Prostate gland (tissue), 2 donors: ENCODE measurements around the gene DDO. TPM values are rescaled to one million over a fixed set of nuclear protein-coding genes. Genes with fewer than 3 reads are reported as not detected.

Experiments used
- DNase-seq: peaks from one replicate; pipeline ENCODE4 v3.0.0-alpha.2; 2019; ENCODE audit warnings: low spot score
- H3K27ac ChIP-seq, 2 donors: fragments of 200-600 bp; sonication (generic); 2 replicates each; pipeline ENCODE4 v1.5.1; 2017 to 2019
- H3K27me3 ChIP-seq: fragments of 200-600 bp; sonication (generic); replicated peaks from 2 replicates; pipeline ENCODE4 v1.5.1; 2019; ENCODE audit not compliant: insufficient read depth
- H3K36me3 ChIP-seq, 2 donors: fragments of 200-600 bp; sonication (generic); 1 replicate in 1 of 2; 2 replicates in 1 of 2; pipeline versions ENCODE4 v1.5.1 to v1.8.1; 2017 to 2019
- H3K4me1 ChIP-seq: fragments of 200-600 bp; sonication (generic); replicated peaks from 2 replicates; pipeline ENCODE4 v1.5.1; 2019
- H3K4me3 ChIP-seq, 2 donors: fragments of 200-600 bp; sonication (generic); 2 replicates each; pipeline ENCODE4 v1.5.1; 2017 to 2019
- H3K9me3 ChIP-seq: fragments of 200-600 bp; sonication (generic); 2 replicates; pipeline ENCODE4 v1.5.1; 2017
- CTCF ChIP-seq, 4 experiments: fragments of 200-600 bp in 2 of 4; fragments of 450-650 bp in 2 of 4; sonication (generic) in 2 of 4; IDR thresholded peaks; 1 replicate in 3 of 4; 2 replicates in 1 of 4; pipeline ENCODE4 v1.5.1; 2016 to 2019; ENCODE audit warnings: antibody characterized with exemption in 4 of 4, mild to moderate bottlenecking in 2 of 4, moderate library complexity in 2 of 4
- POLR2A ChIP-seq: fragments of 450-650 bp; IDR thresholded peaks from one replicate; pipeline ENCODE4 v1.6.1; 2016; ENCODE audit warnings: antibody characterized with exemption, mild to moderate bottlenecking
- POLR2AphosphoS5 ChIP-seq: sonication (generic); formaldehyde crosslinking; IDR thresholded peaks from one replicate; pipeline ENCODE4 v1.6.1; 2017; ENCODE audit warnings: antibody characterized with exemption
- WGBS: methylation state at CpG from one replicate; pipeline ENCODE4 v1.1.5; 2018; 5-methylcytosine and 5-hydroxymethylcytosine counted together
- intact Hi-C: fragments of 100-400 bp; cut with DNase I; formaldehyde crosslinking; loops from one replicate; pipeline ENCODE4 v1.14.2; 2022
- total RNA-seq, 2 donors: library from RNA; depleted of rRNA; stranded (reverse); fragments of >200 nt; gene quantifications; one replicate each; pipeline ENCODE4 v1.1.0, GENCODE V29; 2016

DDO gene
- 1 to 10 TPM in 1 of 2 donors, under 1 TPM in 1; 0.41 to 2.1 TPM for total RNA-seq

GRCh38 chr6:110415086-110415916, at the start of gene DDO:
Gene DDO, minus strand, starts transcription at chr6:110415575. Its CDS starts 2,113 bp downstream, at chr6:110413462.
- Histone ChIP-seq H3K4me3 (peak within 1 kb of the TSS in 1 of 2 donors; percentile 20), H3K4me1 (no peaks in the 10 kb centered on the region), H3K9me3 (no peaks in the 10 kb centered on the region), H3K27me3 (no peaks in the 10 kb centered on the region), H3K36me3 (no peaks in the 10 kb centered on the region), H3K27ac (peak within 1 kb of the TSS; percentile 39 to 66)
- peak; percentile 79 for DNase-seq
- intact Hi-C loops: no loop called here
- no peak for TF ChIP-seq POLR2A
- peak; percentile 72 for TF ChIP-seq POLR2AphosphoS5
- WGBS: 38% methylated on average over 12 of the region's 12 CpGs

- Histone ChIP-seq H3K9me3 (no peaks in the 10 kb centered on the region), H3K4me3 (no peak overlapping the region), H3K27me3 (no peaks in the 10 kb centered on the region), H3K27ac (no peak overlapping the region), H3K4me1 (no peaks in the 10 kb centered on the region), H3K36me3 (no peaks in the 10 kb centered on the region)
- intact Hi-C loops: no loop called here
- TF ChIP-seq POLR2A: no peak
- TF ChIP-seq CTCF (IDR thresholded peaks at IDR 0.05): no peak
- TF ChIP-seq POLR2AphosphoS5: no peak
- DNase-seq: no peak
- WGBS: 37% methylated on average over 2 of the region's 2 CpGs
Observed at GRCh38 chr6:110462884-110463481, 47.6 kb upstream of the DDO start.

GRCh38 chr6:110461376-110461775, 46.0 kb upstream of the DDO start:
- intact Hi-C loops: no loop called here
- no peak for DNase-seq
- Histone ChIP-seq H3K9me3 (no peaks in the 10 kb centered on the region), H3K27me3 (no peaks in the 10 kb centered on the region), H3K36me3 (no peaks in the 10 kb centered on the region), H3K4me3 (no peak overlapping the region), H3K4me1 (no peaks in the 10 kb centered on the region), H3K27ac (no peak overlapping the region)
- 89% methylated on average over 1 of the region's 1 CpG for WGBS
- no peak for TF ChIP-seq POLR2A
- TF ChIP-seq CTCF (IDR thresholded peaks at IDR 0.05): no peak
- TF ChIP-seq POLR2AphosphoS5: no peak

- intact Hi-C loops: no loop called here
- WGBS: 90% methylated on average over 2 of the region's 2 CpGs
- no peak for TF ChIP-seq CTCF (IDR thresholded peaks at IDR 0.05)
- no peak for TF ChIP-seq POLR2A
- no peak for TF ChIP-seq POLR2AphosphoS5
- Histone ChIP-seq H3K4me3 (no peak overlapping the region), H3K4me1 (no peaks in the 10 kb centered on the region), H3K27me3 (no peaks in the 10 kb centered on the region), H3K9me3 (no peaks in the 10 kb centered on the region), H3K36me3 (no peaks in the 10 kb centered on the region), H3K27ac (no peak overlapping the region)
- DNase-seq: no peak
Observed at GRCh38 chr6:110459137-110459536, 43.8 kb upstream of the DDO start.

- Histone ChIP-seq H3K36me3 (no peaks in the 10 kb centered on the region), H3K4me1 (no peaks in the 10 kb centered on the region), H3K27ac (no peak overlapping the region), H3K4me3 (no peak overlapping the region), H3K9me3 (no peaks in the 10 kb centered on the region), H3K27me3 (no peaks in the 10 kb centered on the region)
- 96% methylated on average over 1 of the region's 1 CpG for WGBS
- DNase-seq: no peak
- intact Hi-C loops: no loop called here
- TF ChIP-seq POLR2AphosphoS5 (no peak), POLR2A (no peak), CTCF (IDR thresholded peaks at IDR 0.05) (no peak)
Observed at GRCh38 chr6:110458476-110458875, 43.1 kb upstream of the DDO start.
